Neural progenitor cell (in vitro differentiated cells): ENCODE data around the gene AMD1.

Experiments used
- CTCF ChIP-seq: fragments of 200-600 bp; sonication (generic); IDR thresholded peaks from 2 replicates; pipeline ENCODE4 v1.5.1; 2017; ENCODE audit warnings: antibody characterized with exemption, mild to moderate bottlenecking
- EZH2 ChIP-seq: fragments of 200-600 bp; sonication (generic); IDR thresholded peaks from 2 replicates; pipeline ENCODE4 v1.6.1; 2017; ENCODE audit warnings: antibody characterized with exemption, mild to moderate bottlenecking, moderate library complexity
- EZH2phosphoT487 ChIP-seq: fragments of 200-600 bp; sonication (generic); IDR thresholded peaks from 2 replicates; pipeline ENCODE4 v1.6.1; 2017; ENCODE audit warnings: antibody characterized with exemption

DNA sequence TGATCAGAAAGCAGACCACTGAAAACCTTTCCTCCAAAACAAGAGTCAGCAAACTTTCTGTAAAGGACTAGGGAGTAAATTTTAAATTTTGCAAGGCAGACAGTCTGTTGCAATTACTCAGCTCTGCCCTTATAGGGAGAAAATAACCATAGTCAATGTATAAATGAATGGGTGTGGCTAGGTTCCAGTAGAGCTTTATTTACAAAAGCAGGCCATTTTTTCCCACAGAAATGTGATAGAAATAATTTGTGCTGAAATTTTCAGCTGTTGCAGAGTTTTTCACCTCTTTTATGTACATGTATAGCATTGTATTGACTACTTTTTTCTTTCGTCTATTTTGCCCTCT, 7.7 kb downstream of the AMD1 start:
- no peak for TF ChIP-seq CTCF
- TF ChIP-seq EZH2, result no peak
- TF ChIP-seq EZH2phosphoT487, result no peak
